GM19238 (cell line): ENCODE measurements around the gene CLPX.
"Not testable (repeated sequence)": the region's sequence is repeated elsewhere in the genome, so short reads cannot be mapped to it uniquely, and the experiment has no call there.

Experiments used
- DNase-seq: peaks from one replicate; pipeline ENCODE4 v3.0.0; 2011; ENCODE audit warnings: low spot score; ENCODE audit not compliant: insufficient read length

The CLPX gene

GRCh38 chr15:65184868-65185717, at the start of gene CLPX:
Gene CLPX, minus strand, starts transcription at chr15:65185342. Its CDS starts 189 bp downstream, at chr15:65185153.
- DNase-seq = peak; percentile 83

GRCh38 chr15:65233696-65234095, 48.6 kb upstream of the CLPX start:
- no peak for DNase-seq

GRCh38 chr15:65232520-65232919, 47.4 kb upstream of the CLPX start:
- DNase-seq = no peak

DNA sequence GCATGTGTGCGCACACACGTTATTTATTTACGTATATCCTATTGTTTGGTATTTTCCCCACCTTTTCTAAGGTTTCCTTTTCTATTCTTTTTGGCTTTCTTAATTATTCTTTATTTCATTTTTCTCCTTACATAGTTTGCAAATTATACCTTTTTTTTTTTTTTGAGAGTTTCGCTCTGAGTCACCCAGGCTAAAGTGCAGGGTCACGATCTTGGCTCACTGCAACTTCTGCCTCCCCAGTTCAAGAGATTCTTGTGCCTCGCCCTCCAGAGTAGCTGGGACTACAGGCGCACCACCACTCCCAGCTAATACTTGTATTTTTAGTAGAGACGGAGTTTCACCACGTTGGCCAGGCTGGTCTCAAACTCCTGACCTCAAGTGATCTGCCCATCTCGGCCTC, 46.2 kb upstream of the CLPX start:
- no peak for DNase-seq

DNA sequence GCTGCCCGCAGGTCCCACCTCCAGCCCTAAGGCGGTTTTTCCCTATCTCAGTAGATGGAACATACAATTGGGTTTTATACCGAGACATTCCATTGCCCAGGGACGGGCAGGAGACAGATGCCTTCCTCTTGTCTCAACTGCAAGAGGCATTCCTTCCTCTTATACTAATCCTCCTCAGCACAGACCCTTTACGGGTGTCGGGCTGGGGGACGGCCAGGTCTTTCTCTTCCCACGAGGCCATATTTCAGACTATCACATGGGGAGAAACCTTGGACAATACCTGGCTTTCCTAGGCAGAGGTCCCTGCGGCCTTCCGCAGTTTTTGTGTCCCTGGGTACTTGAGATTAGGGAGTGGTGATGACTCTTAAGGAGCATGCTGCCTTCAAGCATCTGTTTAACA, 41.8 kb upstream of the CLPX start:
- not testable (repeated sequence) for DNase-seq

DNA sequence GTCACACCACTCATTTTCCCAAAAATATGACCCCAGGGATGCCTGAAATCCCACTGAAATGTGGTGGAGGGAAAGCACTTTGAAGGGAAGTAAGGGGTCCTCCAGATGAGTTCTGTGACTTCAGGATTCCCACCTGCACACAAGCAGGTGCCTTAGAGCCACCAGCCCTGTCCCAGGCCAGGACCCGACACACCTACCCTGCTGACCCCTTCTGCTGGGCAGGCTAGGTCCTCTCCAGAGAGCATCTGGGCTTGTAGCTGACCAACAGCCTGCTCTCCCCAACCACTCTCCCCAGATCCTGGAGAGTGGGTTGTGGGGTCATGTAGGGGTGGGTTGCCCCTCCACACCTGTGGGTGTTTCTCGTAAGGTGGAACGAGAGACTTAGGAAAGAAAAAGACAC, 41.1 kb upstream of the CLPX start:
- no peak for DNase-seq

GRCh38 chr15:65223996-65224395, 38.9 kb upstream of the CLPX start:
- no peak for DNase-seq

DNA sequence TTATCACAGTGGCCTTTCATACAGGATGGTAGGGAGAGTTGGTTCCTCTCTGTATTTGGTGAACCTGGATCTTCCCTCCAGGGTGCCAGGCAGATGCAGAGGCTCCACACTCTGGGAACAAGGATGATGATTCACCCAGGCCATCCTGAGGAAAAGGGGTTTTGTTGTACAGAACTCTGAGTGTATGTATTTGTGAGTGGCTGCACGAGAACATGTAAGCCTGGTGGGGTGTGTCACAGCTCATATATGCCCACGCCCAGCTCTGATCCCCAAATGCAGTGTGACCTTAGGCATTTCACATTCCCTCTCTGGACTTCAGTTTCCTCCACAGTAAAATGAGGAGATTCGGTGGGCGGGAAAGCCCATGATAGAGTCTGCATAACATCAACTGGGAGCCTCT, 37.7 kb upstream of the CLPX start:
- no peak for DNase-seq

- no peak for DNase-seq
Measured at GRCh38 chr15:65221697-65222096, 36.6 kb upstream of the CLPX start.

- DNase-seq = no peak
Measured at GRCh38 chr15:65219137-65219536, 34.0 kb upstream of the CLPX start.

DNA sequence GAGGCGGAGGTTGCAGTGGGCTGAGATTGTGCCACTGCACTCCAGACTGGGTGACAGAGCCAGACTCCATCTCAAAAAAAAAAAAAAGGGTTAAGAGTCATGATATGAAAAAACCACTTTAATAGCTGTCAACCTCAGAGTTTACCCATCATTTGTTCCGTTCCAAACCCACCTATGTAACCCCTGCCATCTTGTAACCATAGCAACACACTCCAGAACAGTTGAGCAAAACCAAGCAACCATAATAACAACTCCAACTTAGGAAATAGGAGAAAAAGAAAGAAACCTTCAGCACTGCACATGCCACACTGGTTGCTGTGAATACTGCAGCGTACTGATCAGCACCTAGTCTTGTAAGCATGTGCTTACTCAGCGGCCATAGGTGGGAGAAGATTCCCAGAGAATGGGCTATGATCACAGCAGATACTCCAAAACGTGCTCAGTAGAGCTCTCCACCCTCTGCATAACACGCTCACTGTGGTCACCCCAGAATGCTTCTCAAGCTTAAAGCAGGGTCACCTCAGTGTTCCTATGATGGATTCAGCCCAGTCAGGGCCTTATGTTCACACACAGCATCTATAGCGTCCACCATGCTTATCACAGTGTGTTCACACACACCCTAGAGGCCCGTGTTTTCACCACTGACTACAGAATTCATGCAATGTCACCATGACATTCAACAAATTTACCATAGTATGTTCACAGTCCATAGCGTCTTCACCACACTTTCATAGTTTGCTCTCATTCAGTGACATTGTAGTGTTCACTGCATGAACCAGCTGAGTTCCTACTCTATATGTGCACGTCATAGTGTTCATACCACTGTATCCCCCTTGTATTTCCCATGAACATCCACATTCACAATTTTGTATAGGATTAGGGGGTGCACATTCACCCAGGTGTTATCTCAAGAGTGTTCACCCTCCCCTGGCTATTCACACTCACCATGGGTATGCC, 32.7 kb upstream of the CLPX start:
- DNase-seq = no peak

DNA sequence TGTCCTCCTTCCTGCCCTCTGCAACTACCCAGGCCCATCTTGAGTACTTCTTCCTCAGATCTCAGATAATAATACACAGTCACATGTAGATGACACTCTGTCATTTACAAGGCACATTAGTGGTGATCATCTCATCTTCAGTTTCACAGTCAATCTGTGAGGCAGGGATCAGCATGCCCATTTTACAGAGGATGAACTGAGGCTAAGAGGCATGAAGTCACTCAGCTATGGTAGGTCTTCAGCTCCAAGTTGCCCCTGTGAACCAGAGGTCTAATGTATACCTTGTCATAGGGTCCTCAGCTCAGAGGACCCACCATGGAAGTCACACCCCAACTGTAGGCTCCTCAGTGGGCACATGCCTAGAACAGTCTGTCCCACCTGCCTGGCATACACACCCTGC, 30.4 kb upstream of the CLPX start:
- DNase-seq = no peak

- DNase-seq = no peak
Measured at GRCh38 chr15:65214010-65214409, 28.9 kb upstream of the CLPX start.

GRCh38 chr15:65213241-65213640, 28.1 kb upstream of the CLPX start:
- no peak for DNase-seq

DNA sequence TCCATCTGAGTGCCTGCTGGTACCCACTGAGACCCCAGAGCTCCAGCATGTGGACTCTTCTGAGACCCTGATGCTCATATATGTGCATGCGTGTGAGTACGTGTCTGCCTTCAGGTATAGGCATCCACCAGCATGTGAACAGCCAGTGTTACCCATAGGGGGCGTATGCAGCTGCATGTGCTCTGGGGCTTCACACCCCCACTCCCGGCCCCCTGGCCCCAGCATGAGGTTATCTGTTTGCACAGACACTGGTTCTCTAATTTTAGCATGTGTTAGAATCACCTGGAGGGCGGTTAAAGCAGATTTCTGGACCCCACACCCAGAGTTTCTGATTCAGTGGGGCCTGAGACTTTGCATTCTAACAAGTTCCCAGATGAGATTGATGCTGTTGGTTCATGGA, 27.0 kb upstream of the CLPX start:
- peak; percentile 39 for DNase-seq

GRCh38 chr15:65211482-65211982, 26.4 kb upstream of the CLPX start:
- no peak for DNase-seq

GRCh38 chr15:65210770-65211481, 25.8 kb upstream of the CLPX start, which contains the start of gene CILP:
Gene CILP, minus strand, starts transcription at chr15:65211473. Its CDS starts 1,718 bp downstream, at chr15:65209755.
- DNase-seq = no peak

DNA sequence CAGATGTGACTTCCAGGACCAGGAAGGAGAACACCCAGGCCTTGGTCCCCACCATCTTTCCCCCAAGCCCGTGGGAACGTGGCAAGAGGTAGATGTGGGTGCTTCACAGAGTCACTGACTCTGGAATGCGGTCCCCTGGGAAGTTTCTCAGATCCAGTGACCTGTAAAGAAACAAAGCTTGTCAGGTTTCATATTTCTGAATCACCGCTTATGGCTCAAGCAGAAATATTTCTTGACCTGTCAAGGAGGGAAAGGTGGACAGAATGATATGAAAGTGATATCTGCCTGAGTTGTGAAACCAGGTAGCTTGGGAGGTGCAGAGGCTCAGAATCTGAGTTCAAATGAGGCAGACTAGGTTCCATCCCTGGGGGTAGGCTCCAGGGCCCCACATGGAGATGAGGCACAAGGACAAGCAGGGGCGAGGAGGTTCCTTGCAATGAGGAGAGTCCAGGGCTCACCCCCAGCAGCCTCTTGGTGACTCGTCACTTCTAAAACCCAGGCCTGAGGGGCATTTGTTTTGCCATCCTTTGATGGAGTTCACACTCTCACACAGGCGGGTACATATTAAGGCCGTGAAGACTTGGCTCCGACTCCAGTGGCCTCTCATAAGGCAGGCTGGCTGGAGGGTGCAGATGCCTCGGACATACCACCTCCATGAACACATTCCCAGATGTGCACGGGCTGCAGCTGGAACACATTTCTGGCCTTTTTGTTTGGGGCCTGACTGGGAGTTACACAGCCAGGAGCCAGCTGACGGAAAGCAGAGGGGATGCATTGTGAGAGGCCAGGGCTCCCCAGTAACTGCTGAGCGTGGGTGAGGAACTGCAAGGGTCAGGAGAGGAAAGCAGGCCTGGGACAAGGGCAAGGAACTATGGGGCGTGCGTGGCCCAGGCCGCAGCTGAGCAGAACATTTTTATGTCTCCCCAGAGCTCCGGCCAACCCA, 24.8 kb upstream of the CLPX start:
- no peak for DNase-seq

DNA sequence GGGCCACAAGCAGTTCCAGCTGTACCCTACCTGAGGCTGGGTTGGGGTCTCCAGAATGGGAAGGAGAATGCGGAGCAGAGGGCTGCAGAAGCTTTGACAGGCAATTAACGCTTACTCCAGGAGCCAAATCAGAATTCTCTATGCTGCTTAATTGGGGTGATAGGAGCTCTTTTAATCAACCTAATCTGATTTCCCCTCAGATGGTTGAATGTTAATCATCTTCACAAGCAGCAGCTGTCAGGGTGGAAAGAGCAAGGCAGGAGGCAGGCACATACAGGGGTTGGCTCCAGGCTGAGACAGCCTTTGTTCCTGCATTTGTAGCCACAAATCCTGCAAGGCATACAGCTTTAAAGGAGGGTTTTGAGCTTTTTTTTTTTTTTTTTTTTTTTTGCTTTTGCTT, 23.5 kb upstream of the CLPX start:
- no peak for DNase-seq

DNA sequence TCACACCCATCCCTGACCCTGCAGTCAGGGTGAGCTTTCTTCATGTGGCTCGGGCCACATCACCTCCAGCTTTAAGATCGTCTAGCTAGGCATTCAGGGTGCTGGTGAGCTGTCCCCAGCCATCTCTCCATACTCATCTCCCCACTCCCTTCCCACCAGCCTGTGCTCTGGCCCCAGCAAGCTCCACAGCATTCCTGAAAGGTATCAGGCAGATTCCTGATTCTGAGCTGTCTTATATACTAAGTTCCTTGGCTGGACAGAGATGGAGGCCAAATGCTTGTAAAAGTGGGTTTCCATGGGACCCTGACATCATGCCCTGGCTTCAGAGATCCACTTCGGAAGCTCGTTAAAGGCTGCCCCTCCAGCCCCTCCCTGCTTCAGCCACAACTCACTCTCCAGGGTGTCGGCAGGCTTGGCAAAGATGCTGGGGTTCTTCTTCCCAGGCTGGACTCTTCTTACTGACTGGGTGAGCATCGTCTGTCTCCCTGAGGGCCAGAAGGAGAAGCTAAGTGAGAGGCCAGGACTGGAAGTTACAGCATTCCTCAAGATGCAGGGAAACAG, 22.2 kb upstream of the CLPX start:
- DNase-seq = no peak
